HG03108 (cell line): ENCODE measurements around the gene MAPRE3.

Source experiments
- ATAC-seq: cut with Tn5 transposase; IDR thresholded peaks from one replicate; pipeline ENCODE4 v1.9.1; 2021; ENCODE audit warnings: moderate library complexity; ENCODE audit not compliant: unreplicated experiment

Gene MAPRE3

DNA sequence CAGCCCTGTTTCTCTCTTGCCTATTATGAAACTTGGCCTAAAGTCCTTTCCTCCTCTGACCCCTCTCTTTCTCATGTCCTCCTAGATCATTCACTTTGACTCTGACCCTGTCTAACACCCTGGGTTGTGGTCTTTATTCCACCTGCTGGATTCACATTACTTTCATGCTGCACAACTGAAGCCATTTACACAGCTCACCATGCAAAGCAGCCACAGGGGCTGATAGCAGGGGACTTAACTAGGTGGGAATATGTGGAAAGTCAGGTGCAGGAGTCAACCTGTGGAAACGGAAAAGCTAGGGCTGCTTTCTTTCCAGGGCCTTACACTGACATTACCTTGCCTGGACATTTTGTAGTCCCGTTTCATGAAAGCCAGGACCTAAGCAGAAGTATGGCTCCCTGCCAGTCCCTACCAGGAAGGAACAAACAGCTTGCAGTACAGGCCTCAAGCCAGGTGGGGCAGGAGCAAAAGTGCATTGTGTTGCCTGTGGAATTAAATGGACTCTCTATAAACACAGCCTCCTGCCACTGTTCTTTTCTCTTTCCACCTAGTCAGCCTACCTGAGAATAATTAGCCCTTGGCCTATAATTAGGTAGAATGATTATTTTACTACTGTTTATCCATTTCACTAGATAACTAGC is 11.8 kb downstream of the MAPRE3 start:
- no peak for ATAC-seq

DNA sequence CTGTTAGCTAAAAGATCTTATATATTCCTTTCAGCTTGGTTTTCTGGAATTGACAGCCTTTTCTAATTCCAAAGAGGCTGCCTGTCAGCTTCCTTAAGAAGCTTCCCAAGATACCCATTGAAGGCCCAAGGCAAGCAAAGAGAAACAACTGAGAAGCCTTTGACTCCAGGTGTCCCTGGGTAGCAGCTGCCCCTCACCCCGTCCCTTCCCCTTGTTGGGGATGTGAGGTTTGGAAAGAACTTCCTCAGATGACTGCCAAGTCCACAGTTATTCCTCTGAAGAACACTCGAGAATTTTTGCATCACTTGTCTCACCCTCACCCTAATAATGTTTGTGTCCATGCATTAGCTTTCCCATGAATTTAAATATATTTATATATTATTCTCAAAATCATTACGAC is 13.3 kb downstream of the MAPRE3 start:
- no peak for ATAC-seq

DNA sequence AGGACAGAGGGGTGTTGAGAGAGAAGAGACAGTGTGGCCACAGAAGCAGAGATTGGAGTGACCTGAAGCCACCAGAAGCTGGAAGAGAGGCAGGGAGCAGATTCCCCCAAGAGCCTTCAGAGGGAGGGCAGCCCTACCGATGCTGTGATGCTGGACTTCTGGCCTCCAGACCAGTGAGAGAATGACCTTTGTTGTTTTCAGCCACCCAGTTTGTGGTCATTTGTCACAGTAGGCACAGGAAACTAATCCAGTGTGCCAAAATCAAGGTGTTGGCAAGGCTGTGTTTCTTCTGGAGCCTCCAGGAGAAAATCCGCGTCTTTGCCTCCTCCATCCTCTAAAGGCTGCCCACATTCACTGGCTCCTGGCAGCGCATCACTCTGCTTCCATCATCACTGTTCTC is 15.4 kb downstream of the MAPRE3 start:
- ATAC-seq: no peak

DNA sequence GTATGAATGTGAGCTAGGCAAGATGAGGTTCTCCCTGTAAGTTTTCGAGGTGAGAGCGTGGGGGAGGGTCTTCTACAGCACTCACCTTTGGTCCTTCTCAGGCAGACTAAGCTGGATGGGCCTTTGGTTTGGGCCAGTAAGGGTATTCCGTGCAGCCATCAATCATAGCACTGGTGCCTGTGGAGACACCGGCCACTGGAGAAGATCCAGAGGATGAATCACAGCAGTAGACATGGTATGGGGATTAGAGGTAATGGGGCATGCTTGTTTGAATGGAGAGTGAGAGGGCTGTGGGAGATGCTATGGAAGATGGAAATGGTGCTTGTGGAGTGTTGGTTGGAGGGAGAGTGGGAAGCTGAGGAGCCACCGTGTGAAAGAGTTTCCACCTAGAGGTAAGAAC is 16.1 kb downstream of the MAPRE3 start:
- no peak for ATAC-seq

DNA sequence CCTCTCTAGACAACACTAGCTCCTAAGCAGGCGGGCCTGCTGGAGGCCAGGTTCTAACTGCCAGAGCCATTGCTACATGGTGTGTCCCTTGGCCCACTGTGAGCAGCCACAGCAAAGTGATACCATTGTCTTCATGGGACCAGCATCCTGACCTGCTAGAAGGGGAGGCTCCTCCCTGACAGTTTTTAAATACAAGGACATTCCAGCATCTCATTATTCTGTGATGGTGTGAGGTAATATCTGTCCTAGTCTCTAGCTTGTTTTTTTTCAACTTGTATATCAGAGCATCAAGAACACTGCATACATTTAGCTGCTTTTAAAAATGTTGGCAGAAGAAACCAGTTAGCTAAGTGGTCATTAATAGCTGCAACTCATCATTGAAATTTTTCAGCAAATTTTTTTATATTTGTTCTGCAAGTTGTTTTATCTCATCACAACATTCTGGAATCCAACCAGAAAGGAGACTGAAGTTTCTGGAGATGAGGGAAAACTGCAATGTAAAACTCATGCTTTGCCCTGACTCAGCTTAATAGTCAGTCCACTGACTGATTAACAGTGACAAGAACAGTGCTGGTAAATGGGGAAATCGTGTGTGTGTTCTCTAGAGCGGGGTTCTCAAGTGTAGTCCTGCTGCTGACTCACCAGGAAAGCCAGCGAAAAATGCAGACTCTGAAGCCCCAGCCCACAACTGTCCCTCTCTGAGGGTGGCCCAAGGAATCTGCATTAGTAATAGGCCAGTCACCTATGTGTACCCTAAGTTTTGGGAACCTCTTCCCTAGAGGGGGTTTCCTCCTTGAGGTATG is 17.8 kb downstream of the MAPRE3 start:
- ATAC-seq: no peak

DNA sequence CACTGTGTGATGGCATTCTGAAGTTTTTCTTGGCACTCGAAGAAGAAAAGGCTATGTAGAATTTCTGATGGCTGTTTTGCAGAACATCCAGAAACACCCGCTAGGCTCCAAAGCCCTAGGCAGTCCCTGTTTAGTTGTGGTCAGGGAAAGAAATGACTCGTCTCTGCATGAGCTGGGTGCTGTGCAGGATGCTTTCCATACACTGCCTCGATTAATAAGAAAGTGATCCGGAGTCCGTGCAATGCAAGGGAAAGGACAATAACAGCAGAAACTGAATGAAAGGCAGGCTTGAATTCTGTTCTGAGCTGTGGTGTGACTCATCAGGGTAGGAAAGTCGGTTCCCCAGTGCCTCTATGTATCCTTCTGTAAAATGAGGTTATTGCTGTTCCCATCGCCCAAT is 18.7 kb downstream of the MAPRE3 start:
- no peak for ATAC-seq

DNA sequence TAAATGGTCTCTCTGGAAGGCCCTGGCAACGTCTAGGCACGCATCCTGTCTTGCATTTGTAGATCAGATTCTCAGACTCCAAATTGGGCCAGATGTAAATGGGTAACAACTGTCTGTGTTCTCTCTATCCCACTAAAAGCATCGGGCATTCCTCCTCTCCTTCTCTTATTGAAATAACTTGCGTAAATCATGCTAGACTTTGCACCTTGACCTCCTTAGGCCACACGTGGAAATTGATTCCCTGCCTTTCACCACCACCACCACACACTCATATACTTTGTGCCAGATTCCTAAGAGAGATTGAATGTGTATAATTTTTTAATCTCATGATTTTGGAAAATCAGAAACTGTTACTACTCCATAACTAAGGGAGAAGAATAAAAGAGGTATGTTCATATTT is 21.3 kb downstream of the MAPRE3 start:
- ATAC-seq: no peak

DNA sequence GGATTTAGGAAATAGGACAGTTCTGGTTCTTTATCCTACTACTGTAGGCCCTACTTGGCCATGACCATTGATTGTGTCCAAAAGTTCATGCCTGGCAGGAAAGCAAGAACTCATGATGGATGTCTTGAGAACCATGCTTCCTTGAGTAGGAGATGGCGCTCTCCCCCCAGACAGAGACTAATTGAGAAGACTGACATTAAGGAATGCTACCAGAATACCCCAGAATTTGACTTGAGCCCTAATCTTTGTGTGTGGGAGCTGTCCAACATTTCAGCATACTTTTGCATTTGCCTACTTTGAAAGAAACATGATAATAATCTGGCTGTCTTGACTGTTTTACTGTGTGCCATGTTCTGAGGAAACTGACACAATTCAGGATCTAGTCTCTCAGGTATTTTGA is 23.3 kb downstream of the MAPRE3 start:
- no peak for ATAC-seq

DNA sequence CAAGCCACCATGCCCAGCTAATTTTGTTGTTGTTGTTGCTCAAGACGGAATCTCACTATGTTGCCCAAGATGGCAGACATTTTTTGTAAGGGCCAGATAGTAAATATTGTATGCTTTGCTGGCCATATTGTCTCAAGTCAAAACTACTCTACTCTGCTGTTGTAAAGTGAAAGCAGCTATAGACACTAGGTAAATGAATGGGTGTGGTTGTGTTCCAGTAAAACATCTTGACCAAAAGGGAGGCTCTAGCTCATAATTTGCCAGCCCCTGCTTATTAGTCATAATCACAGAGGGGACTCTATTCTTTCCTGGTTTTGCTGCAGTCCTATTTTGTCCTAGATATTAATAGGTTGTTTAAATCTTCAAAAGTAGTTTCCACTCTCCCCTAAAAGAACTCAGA is 24.5 kb downstream of the MAPRE3 start:
- no peak for ATAC-seq

DNA sequence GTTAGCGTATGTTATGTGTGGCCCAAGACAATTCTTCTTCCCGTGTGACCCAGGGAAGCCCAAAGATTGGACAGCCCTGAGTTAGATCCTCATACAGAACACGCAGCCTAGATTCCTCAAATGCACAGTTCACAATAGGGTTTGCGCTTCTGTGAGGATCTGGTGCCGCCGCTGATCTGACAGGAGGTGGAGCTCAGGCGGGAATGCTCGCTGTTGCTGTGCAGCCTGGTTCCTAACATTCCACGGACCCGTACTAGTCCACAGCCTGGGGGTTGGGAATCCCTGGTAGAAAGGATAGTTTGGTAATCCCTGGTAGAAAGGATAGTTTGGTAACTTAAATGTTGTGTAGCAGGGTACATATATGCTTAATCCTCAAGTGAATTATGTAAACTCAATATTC is 27.0 kb downstream of the MAPRE3 start:
- no peak for ATAC-seq

DNA sequence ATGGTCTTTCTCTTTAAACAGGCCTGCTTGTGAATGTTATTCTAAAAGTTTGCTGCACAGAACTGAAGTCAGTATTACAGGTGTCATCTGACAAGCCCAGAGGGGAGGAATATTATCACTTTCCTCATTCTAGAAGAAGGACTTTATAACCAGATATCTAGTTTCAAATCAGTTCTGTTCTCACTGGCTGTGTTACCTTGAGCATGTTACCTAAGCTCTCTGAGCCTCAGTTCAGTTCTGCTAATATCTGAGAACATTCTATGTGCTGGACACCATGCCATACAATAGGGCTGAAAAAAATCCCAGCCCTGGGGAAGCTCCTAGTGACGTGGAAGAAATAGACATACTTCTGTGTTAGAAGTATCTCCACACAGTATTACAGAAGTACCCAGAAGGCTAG is 27.9 kb downstream of the MAPRE3 start:
- ATAC-seq: no peak

DNA sequence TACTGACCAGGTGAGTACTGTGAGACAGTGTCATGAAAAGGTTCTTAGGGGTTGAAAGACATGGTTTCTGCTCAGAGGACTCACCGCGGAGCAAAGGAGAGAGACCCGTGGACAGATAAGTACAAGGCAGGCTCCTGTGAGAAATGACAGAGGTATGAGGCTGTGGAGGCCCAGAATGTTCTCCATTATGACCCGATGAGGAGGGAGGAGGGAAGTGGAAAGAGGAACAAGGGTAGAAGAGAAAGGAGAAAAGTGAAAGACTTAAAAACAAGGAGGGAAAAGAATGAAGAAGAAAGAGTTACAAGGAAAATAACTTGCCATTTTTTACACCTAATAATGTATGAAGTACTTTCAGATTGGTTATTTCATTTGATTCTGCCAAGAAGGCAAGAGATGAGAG is 29.8 kb downstream of the MAPRE3 start:
- ATAC-seq: no peak

DNA sequence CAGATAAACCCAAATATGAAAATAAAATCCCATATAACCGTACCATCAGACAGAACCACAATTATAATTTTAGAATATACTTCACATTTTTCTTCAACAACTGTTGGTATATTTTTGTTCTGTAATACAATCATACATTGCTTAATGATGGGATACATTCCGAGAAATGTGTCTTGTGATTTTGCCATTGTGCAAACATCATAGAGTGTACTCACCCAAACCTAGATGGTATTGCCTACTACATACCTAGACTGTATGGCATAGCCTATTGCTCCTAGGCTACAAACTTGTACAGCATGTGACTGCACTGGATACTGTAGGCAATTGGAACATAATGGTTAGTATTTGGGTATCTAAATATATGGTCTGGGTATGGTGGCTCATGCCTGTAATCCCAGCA is 30.6 kb downstream of the MAPRE3 start:
- ATAC-seq: no peak

DNA sequence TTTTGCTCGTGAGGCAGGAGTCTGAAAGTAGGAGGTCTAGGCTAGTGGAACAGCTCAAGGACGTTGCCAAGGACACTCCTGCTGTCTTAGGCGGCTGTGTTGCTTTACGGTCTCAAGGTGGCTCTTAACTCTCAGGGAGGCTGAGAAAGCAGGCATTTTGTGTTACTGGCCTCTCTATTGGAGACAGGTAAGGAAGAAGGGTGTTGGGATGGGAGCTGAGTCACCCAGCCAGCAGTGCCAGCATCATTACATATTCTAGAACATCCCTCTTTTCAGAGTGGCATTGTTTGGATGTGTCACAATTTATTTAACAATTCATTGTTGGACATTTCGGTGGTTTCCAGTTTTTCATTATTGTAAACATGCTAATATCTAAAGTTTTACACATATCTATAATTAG is 31.5 kb downstream of the MAPRE3 start:
- ATAC-seq: no peak

DNA sequence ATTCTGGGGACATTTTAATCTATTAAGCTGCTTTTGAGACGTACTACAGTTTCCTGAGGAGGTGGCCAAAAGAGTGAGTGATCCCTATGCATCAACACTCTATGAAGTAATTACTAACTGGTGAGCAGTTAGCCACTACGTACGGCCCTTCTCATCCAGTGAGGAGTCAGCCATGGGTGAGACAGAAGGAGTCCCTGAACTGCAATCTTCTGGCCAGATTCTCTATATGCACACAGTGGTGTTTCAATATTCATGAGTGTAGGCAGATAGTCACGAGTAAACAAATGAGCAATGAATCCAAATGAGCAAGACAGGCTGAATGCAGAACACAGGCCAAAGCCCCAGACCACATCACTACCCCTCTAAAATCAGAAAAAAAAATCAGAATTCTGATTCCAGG is 32.6 kb downstream of the MAPRE3 start:
- ATAC-seq: no peak

DNA sequence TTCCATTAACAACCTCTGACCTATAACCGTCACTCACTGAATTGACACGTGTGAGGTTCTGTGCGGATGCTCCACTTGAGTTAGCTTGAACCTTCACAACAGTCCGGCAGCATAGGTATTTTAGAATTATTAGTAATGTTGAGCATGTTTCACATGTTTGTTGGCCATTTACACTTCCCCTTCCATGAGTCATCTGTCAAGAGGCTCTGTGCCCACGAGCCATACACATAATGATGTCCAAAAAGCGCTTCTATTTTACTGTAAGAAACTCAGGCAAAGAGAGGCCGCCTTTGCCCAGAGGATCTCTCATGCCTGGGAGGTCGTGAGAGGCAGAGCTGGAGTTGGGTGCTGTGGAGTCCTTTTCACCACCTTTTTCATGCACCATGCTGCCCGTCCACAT is 33.4 kb downstream of the MAPRE3 start:
- ATAC-seq: no peak

DNA sequence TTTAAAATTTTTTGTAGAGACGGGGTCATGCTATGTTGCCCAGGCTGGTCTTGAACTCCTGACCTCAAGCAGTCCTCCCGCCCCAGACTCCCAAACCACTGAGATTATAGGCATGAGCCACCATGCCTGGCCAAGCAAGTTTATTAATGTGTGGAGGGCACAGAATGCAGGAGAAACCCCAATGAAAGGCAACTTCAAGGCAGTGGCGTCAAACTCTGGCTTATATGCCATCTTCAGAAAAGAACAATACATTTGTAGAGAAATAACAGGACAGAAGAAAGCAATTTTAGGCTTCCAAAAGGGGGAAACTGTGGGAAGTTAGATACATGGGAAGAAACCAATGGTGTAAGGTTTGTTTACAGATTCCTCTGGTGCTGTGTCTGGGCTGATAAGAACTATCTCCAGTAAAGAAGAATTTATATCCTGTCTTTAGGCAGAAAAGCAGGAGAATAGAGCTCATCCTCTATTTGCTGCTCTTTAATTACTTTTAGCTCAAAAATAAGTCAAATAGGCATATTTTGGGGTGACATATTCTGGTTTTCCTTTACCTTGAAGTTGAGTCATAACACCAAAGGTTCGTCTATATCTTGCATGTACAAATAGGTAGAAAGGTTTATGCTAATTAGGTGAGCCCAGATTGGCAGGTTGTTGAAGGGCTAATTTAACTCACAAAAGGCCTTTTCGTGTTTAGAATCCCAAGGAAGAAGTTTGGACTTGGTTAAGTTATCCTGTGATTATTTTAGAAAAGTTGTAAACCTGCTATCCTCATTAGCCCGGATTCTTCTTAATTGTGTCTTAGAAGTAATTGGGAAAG is 36.4 kb downstream of the MAPRE3 start:
- ATAC-seq: no peak

DNA sequence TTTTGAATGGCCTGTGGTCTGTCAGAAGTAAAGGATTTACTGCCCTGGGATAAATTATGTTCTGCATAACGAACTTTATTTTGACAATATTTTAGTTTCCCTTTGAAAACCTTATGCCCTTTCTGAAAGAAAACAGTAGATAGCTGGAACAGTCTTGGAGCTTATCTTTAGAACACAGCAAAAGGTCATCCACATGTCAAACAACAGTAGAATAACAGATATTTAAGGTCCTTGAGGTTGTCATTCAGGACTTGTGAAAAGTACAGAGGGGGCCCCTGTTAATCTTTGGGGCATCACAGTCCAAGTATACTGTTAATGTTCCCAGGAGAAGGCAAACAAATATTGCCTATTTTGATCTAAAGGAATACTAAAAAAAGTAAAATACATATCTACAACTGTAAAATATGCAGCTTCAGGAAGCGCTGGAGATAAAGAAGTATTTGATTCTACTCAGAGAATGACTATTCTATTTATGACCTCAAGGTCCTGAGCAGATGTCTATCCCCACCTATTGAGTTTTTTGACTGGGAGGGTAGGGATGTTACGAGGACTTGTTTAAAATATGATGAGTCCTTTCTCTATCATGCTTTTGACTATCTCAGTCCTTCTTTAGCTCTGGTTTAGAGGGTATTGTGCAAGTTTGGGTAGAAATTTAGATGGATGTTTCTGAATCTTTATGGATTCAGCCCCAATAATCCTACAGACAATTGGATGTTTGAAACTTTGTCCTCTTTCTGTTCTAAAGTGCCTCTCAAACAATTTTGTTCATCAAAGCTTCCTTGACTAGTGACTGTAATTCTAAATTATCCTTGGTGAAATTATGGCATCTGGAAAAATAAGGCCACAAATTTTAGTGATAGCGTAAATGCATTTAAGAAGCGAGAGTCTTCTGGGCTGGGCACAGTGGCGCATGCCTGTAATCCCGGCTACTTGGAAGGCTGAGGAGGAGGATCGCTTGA is 37.3 kb downstream of the MAPRE3 start:
- no peak for ATAC-seq

DNA sequence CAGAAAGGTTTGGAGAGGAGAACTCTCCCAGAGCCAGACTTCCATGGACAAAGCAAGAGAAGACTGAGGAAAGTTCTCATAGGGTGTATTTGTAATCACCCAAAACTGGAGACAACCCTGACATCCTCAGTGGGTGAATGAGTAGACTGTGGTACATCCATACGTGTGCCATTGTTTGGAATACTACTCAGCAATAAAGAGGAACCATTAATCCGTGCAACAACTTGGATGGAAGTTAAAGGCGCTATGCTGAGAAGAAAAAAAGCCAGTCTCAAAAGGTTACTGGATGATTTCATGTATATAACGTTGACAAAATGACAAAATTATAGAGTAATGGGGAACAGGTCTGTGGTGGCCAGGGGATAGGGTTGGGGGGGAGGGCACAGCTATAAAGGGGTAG is 38.2 kb downstream of the MAPRE3 start:
- ATAC-seq: no peak

DNA sequence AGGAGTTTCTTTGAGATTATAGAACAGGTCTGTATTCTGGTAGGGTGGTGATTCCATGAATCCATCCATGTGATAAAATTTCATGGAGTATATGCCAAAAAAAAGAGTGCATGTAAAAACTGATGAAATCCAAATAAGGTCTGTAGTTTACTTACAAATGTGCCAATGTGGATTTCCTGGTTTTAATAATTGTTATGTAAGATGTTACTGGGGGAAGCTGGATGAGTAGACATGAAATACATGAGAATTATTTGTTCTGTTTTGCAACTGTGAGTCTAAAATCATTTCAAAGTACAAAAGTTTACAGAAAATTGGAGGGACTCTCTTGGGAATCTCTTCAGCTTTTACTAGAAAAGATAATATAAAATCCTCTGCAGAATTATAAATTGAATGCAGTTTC is 38.6 kb downstream of the MAPRE3 start:
- no peak for ATAC-seq

DNA sequence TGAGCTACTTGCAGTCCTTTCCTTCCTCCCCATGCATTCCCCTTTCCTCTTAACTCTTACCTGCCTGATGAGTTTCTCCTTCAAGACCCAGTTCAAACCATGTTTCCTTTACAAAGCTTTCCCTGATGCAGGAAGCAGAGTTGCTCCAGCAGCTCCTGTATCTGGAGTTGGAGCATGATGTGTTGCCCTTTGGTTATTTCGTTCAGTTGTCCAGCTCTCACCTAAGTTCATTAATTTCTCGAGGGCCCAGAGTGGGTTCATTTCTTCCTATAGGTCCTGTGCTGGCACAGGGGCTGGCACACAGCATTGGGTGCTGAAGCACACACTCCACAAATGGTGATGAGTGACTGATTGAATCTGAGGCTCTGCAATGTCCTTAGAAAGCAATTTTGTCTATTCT is 39.3 kb downstream of the MAPRE3 start:
- ATAC-seq: no peak
